ENCODE measurements around the gene MYBPC3. TPM values are rescaled to one million over a fixed set of nuclear protein-coding genes. Genes with fewer than 3 reads are reported as not detected.
"Not testable (repeated sequence)": the region's sequence is repeated elsewhere in the genome, so short reads cannot be mapped to it uniquely, and the experiment has no call there.

Gene MYBPC3
- total RNA-seq, 1 donor from 2014 or later = not detected

GRCh38 chr11:47337229-47337924, 15.1 kb downstream of the MYBPC3 start:
- DNase-seq = no peak

GRCh38 chr11:47336595-47336994, 15.9 kb downstream of the MYBPC3 start:
- no peak for DNase-seq

- DNase-seq = no peak
These were observed 16.8 kb downstream of the MYBPC3 start for GRCh38 chr11:47335733-47336132.

GRCh38 chr11:47334699-47335411, 17.6 kb downstream of the MYBPC3 start:
- DNase-seq = not testable (repeated sequence)

GRCh38 chr11:47333886-47334443, 18.5 kb downstream of the MYBPC3 start:
- no peak for DNase-seq

- no peak for DNase-seq
These were observed 19.0 kb downstream of the MYBPC3 start for GRCh38 chr11:47333526-47333845.

- DNase-seq = no peak
These were observed 19.5 kb downstream of the MYBPC3 start for GRCh38 chr11:47332791-47333525.

- no peak for DNase-seq
These were observed 20.2 kb downstream of the MYBPC3 start for GRCh38 chr11:47332303-47332711.

GRCh38 chr11:47331454-47332302, 20.8 kb downstream of the MYBPC3 start:
- no peak for DNase-seq

- DNase-seq = peak; percentile 54
These were observed 22.2 kb downstream of the MYBPC3 start for GRCh38 chr11:47329987-47330931.

GRCh38 chr11:47329431-47329986, 23.0 kb downstream of the MYBPC3 start:
- no peak for DNase-seq

- DNase-seq = no peak
These were observed 23.8 kb downstream of the MYBPC3 start for GRCh38 chr11:47328449-47329390.

GRCh38 chr11:47327949-47328348, 24.6 kb downstream of the MYBPC3 start:
- no peak for DNase-seq

- no peak for DNase-seq
These were observed 25.5 kb downstream of the MYBPC3 start for GRCh38 chr11:47327025-47327424.

- no peak for DNase-seq
These were observed 26.3 kb downstream of the MYBPC3 start for GRCh38 chr11:47326198-47326597.

GRCh38 chr11:47325271-47326041, 27.0 kb downstream of the MYBPC3 start:
- DNase-seq = no peak

- no peak for DNase-seq
These were observed 28.0 kb downstream of the MYBPC3 start for GRCh38 chr11:47324520-47324919.

GRCh38 chr11:47318166-47318565, 34.3 kb downstream of the MYBPC3 start:
- DNase-seq = no peak
